CD14-positive monocyte (primary cell): ENCODE measurements around the gene CROT. TPM values are rescaled to one million over a fixed set of nuclear protein-coding genes. Genes with fewer than 3 reads are reported as not detected.

Source experiments
- DNase-seq, 3 donors: peaks; one replicate each; pipeline ENCODE4 v3.0.0-alpha.2; 2011 to 2022
- H2AFZ ChIP-seq: 2 replicates; pipeline ENCODE4 v1.6.0; 2012; ENCODE audit warnings: mild to moderate bottlenecking, low read depth, low read length, inconsistent platforms; ENCODE audit not compliant: insufficient read depth, poor library complexity, severe bottlenecking
- H3K27ac ChIP-seq, 2 donors: 1 replicate in 1 of 2; 2 replicates in 1 of 2; pipeline ENCODE4 v1.5.1; 2012 to 2013; ENCODE audit warnings: low read length in 2 of 2, control low read depth in 1 of 2, inconsistent platforms in 1 of 2, low read depth in 1 of 2, mild to moderate bottlenecking in 1 of 2
- H3K27me3 ChIP-seq, 2 donors: one replicate each; pipeline versions ENCODE4 v1.6.0 to v1.6.1; 2011 to 2013; ENCODE audit warnings: low read length in 2 of 2; ENCODE audit not compliant: control insufficient read depth in 2 of 2, insufficient read depth in 2 of 2
- H3K36me3 ChIP-seq, 2 donors: replicated peaks in 1 of 2; 1 replicate in 1 of 2; 2 replicates in 1 of 2; pipeline versions ENCODE4 v1.5.1 to v1.6.1; 2012 to 2013; ENCODE audit warnings: low read length in 2 of 2, control low read depth in 1 of 2, inconsistent platforms in 1 of 2, mild to moderate bottlenecking in 1 of 2; ENCODE audit not compliant: insufficient read depth in 2 of 2, control insufficient read depth in 1 of 2
- H3K4me1 ChIP-seq, 2 donors: 1 replicate in 1 of 2; 2 replicates in 1 of 2; pipeline versions ENCODE4 v1.5.1 to v1.6.1; 2012 to 2013; ENCODE audit warnings: low read length in 2 of 2, control low read depth in 1 of 2, inconsistent platforms in 1 of 2, mild to moderate bottlenecking in 1 of 2, moderate library complexity in 1 of 2; ENCODE audit not compliant: insufficient read depth in 2 of 2, control insufficient read depth in 1 of 2
- H3K4me2 ChIP-seq: replicated peaks from 2 replicates; pipeline ENCODE3; 2012; ENCODE audit warnings: low read length, moderate library complexity, mild to moderate bottlenecking; ENCODE audit not compliant: poor library complexity, severe bottlenecking; ENCODE audit errors: extremely low read depth
- H3K4me3 ChIP-seq, 3 experiments: fragments of 200-600 bp in 1 of 3; sonication (generic) in 1 of 3; replicated peaks in 1 of 3; 1 replicate in 2 of 3; 2 replicates in 1 of 3; pipeline ENCODE4 v1.5.1; 2011 to 2013; ENCODE audit warnings: low read length in 3 of 3, mild to moderate bottlenecking in 3 of 3, control low read depth in 2 of 3, low read depth in 2 of 3, inconsistent platforms in 1 of 3, moderate library complexity in 1 of 3
- H3K79me2 ChIP-seq: 2 replicates; pipeline ENCODE4 v1.6.0; 2012; ENCODE audit warnings: mild to moderate bottlenecking, control low read depth, inconsistent platforms, low read length, moderate library complexity; ENCODE audit not compliant: insufficient read depth
- H3K9ac ChIP-seq: 2 replicates; pipeline ENCODE4 v1.6.0; 2017; ENCODE audit warnings: low read length, mild to moderate bottlenecking; ENCODE audit not compliant: insufficient read depth, poor library complexity, severe bottlenecking
- H3K9me3 ChIP-seq, 2 donors: replicated peaks in 1 of 2; 1 replicate in 1 of 2; 2 replicates in 1 of 2; pipeline versions ENCODE4 v1.5.1 to v1.6.1; 2012 to 2013; ENCODE audit warnings: low read length in 2 of 2, control low read depth in 1 of 2; ENCODE audit not compliant: control insufficient read depth in 1 of 2, insufficient read depth in 1 of 2
- H4K20me1 ChIP-seq: 2 replicates; pipeline ENCODE4 v1.6.0; 2012; ENCODE audit warnings: mild to moderate bottlenecking, low read length, control low read depth, moderate library complexity; ENCODE audit not compliant: insufficient read depth
- H3K27ac Mint-ChIP-seq, 7 donors: one replicate each; pipeline ENCODE4 v1.8.0; 2020; ENCODE audit warnings: mild to moderate bottlenecking in 7 of 7, mixed read lengths in 7 of 7, moderate library complexity in 6 of 7, inconsistent platforms in 2 of 7
- H3K27me3 Mint-ChIP-seq, 3 donors: one replicate each; pipeline ENCODE4 v1.8.0; 2021 to 2022; ENCODE audit warnings: low read depth in 3 of 3, mild to moderate bottlenecking in 3 of 3, mixed read lengths in 3 of 3, moderate library complexity in 3 of 3, inconsistent platforms in 1 of 3
- H3K36me3 Mint-ChIP-seq, 2 donors: one replicate each; pipeline ENCODE4 v1.8.0; 2020; ENCODE audit warnings: mixed read lengths in 2 of 2, inconsistent platforms in 1 of 2, mild to moderate bottlenecking in 1 of 2
- H3K4me1 Mint-ChIP-seq: one replicate; pipeline ENCODE4 v1.8.0; 2020; ENCODE audit warnings: mild to moderate bottlenecking, mixed read lengths
- H3K4me3 Mint-ChIP-seq, 2 donors: one replicate each; pipeline ENCODE4 v1.8.0; 2020; ENCODE audit warnings: mild to moderate bottlenecking in 2 of 2, mixed read lengths in 2 of 2, moderate library complexity in 1 of 2
- H3K9me3 Mint-ChIP-seq, 7 donors: one replicate each; pipeline ENCODE4 v1.8.0; 2020 to 2022; ENCODE audit warnings: mixed read lengths in 7 of 7, mild to moderate bottlenecking in 6 of 7, moderate library complexity in 6 of 7, inconsistent platforms in 2 of 7
- CTCF ChIP-seq: fragments of 200-600 bp; IDR thresholded peaks from one replicate; pipeline ENCODE4 v1.8.0; 2022; ENCODE audit warnings: antibody characterized with exemption, mild to moderate bottlenecking
- WGBS: methylation state at CpG from one replicate; pipeline ENCODE4 v1.1.5; 2013; ENCODE audit warnings: missing lambda C conversion rate; ENCODE audit not compliant: insufficient coverage; 5-methylcytosine and 5-hydroxymethylcytosine counted together
- intact Hi-C, 2 donors: fragments of 100-400 bp; cut with micrococcal nuclease; formaldehyde crosslinking; loops; one replicate each; pipeline versions ENCODE4 v1.15.0 to v1.15.1; 2023
- polyA minus RNA-seq: library from RNA; depleted of rRNA, polyadenylated mRNA; stranded (reverse); fragments of >200 nt; gene quantifications from 2 replicates; pipeline ENCODE4 v1.2.3, GENCODE V29; 2012
- polyA plus RNA-seq, 3 donors: library from polyadenylated mRNA; depleted of rRNA in 1 of 3; unstranded in 2 of 3; stranded (reverse) in 1 of 3; fragments of 300-500 nt in 2 of 3; fragments of >200 nt in 1 of 3; fragmentation: Illumina TruSeq in 2 of 3; gene quantifications; 1 replicate in 2 of 3; 2 replicates in 1 of 3; pipeline ENCODE4 v1.2.3, GENCODE V29; 2012 to 2021
- total RNA-seq, 12 experiments: library from RNA in 1 of 12; stranded (reverse) in 1 of 12; fragments of 120-200 nt in 1 of 12; gene quantifications; one replicate each; pipeline ENCODE4 v1.2.4 and lab custom pipeline; 2013 to 2026; ENCODE audit warnings: mixed read lengths in 6 of 12, inconsistent platforms in 1 of 12

Gene CROT
- 3.6 TPM for total RNA-seq (2013)
- polyA plus RNA-seq (1 to 10 TPM; 1.1 to 2.2 (median 1.4) TPM), polyA minus RNA-seq (0.69 and 1.1 TPM in 2 replicates), total RNA-seq (lab: John Stamatoyannopoulos, UW) (0.17 to 8.1 (median 3.3) reads per million in 11 experiments)

- Histone ChIP-seq H3K4me3 (peak within 1 kb of the TSS; percentile 60 to 94 (median 78)), H3K4me1 (peaks cover 14 to 21% of the 10 kb centered on the region in 2 donors), H4K20me1 (no peaks in the 10 kb centered on the region), H3K27me3 (no peaks in the 10 kb centered on the region), H2AFZ (peak within 1 kb of the TSS; percentile 99), H3K4me2 (peak within 1 kb of the TSS; percentile 86), H3K9ac (peak within 1 kb of the TSS; percentile 70), H3K79me2 (peaks cover 9% of the 10 kb centered on the region), H3K27ac (peak within 1 kb of the TSS; percentile 51 to 80), H3K36me3 (peaks cover 7 to 23% of the 10 kb centered on the region in 2 donors), H3K9me3 (no peaks in the 10 kb centered on the region)
- H3K4me3 Mint-ChIP-seq, result peak within 1 kb of the TSS; percentile 86 to 98
- H3K36me3 Mint-ChIP-seq, result peaks cover 14 to 18% of the 10 kb centered on the region in 2 donors
- peak; percentile 78 to 86 (median 82) for DNase-seq
- WGBS, result under 1% methylated on average over 40 of the region's 53 CpGs
- intact Hi-C loops, result no loop called here
- H3K9me3 Mint-ChIP-seq, result no peaks in the 10 kb centered on the region
- H3K27ac Mint-ChIP-seq, result peak within 1 kb of the TSS; percentile 82 to 96 (median 92)
- TF ChIP-seq CTCF, result no peak
- H3K4me1 Mint-ChIP-seq, result peaks cover 25% of the 10 kb centered on the region
- H3K27me3 Mint-ChIP-seq, result peaks cover 0 to 3% (median 0%) of the 10 kb centered on the region in 3 donors
These were observed at the start of gene CROT for GRCh38 chr7:87345166-87345927. TSS of gene CROT (plus strand) at chr7:87345664. CDS start at chr7:87349069, 3,405 bp downstream.

- Histone ChIP-seq H3K9ac (no peak overlapping the region), H3K4me3 (no peak overlapping the region), H3K79me2 (no peaks in the 10 kb centered on the region), H3K4me2 (no peak overlapping the region), H3K4me1 (no peaks in the 10 kb centered on the region), H2AFZ (no peak overlapping the region), H3K36me3 (no peaks in the 10 kb centered on the region), H3K27ac (no peak overlapping the region), H3K9me3 (peaks cover 0 to 8% of the 10 kb centered on the region in 2 donors), H4K20me1 (no peaks in the 10 kb centered on the region), H3K27me3 (no peaks in the 10 kb centered on the region)
- Mint-ChIP-seq H3K36me3 (no peaks in the 10 kb centered on the region), H3K27ac (no peak overlapping the region), H3K9me3 (peaks cover 8 to 16% (median 12%) of the 10 kb centered on the region in 7 donors), H3K4me3 (no peak overlapping the region), H3K4me1 (no peaks in the 10 kb centered on the region), H3K27me3 (peaks cover 0 to 1% (median 0%) of the 10 kb centered on the region in 3 donors)
- no peak for TF ChIP-seq CTCF
- DNase-seq, result no peak
- intact Hi-C loops, result no loop called here
These were observed 44.7 kb upstream of the CROT start for GRCh38 chr7:87300756-87301155.
